Rectal smooth muscle tissue (tissue), 1 donor: ENCODE measurements around the gene KCNH6.

Source experiments
- H3K27ac ChIP-seq: one replicate; pipeline ENCODE4 v1.7.0; 2013; ENCODE audit warnings: low read depth, low read length, inconsistent platforms
- H3K27me3 ChIP-seq: one replicate; pipeline ENCODE4 v1.7.0; 2013; ENCODE audit warnings: low read length; ENCODE audit not compliant: control insufficient read depth, insufficient read depth
- H3K36me3 ChIP-seq: one replicate; pipeline ENCODE4 v1.7.0; 2013; ENCODE audit warnings: low read length; ENCODE audit not compliant: control insufficient read depth, insufficient read depth
- H3K4me1 ChIP-seq: one replicate; pipeline ENCODE4 v1.7.0; 2013; ENCODE audit warnings: low read length; ENCODE audit not compliant: control insufficient read depth, insufficient read depth
- H3K4me3 ChIP-seq: one replicate; pipeline ENCODE4 v1.7.0; 2013; ENCODE audit warnings: low read length
- H3K9ac ChIP-seq: one replicate; pipeline ENCODE4 v1.7.0; 2013; ENCODE audit warnings: low read length

Gene KCNH6

DNA sequence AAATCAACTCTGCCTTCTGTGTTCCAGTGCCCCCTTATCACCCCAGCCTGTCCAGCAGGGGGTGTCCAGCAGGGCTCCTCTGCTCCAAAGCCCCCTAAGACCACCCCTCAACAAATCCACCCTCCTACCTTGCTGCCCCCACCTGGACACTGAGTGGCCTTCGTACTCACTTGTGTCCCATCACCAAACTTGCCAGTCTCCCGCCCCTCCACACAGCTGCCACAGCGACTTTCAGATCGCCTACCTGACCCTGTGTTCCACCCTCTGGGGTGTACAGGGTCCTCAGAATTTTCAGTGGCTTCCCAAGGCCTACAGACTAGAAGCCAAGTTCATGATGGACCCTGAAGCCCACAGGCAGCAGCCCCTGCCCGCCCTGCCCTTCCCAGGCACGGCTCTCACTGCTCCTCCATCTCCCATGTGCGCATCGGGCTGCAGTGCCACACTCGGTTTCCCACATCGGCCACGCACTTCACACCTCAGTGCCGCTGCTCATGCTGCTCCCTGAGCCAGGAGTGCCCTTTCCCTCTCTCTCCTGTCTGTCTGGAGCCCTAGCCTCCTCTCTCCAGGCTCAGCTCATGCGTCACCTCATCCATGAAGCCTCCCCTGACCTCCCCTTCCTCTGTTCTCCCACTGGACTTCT, 11.8 kb downstream of the KCNH6 start:
- H3K9ac ChIP-seq = no peak overlapping the region
- H3K36me3 ChIP-seq = no peaks in the 10 kb centered on the region
- no peaks in the 10 kb centered on the region for H3K4me1 ChIP-seq
- peaks cover 18% of the 10 kb centered on the region for H3K27me3 ChIP-seq
- H3K4me3 ChIP-seq = no peak overlapping the region
- H3K27ac ChIP-seq = no peak overlapping the region

- Histone ChIP-seq H3K9ac (no peak overlapping the region), H3K27ac (no peak overlapping the region), H3K27me3 (peaks cover 20% of the 10 kb centered on the region), H3K4me1 (no peaks in the 10 kb centered on the region), H3K36me3 (no peaks in the 10 kb centered on the region), H3K4me3 (no peak overlapping the region)
These were observed 12.5 kb downstream of the KCNH6 start for GRCh38 chr17:63535640-63536039.

- Histone ChIP-seq H3K36me3 (no peaks in the 10 kb centered on the region), H3K27ac (no peak overlapping the region), H3K27me3 (peaks cover 20% of the 10 kb centered on the region)
These were observed 13.8 kb downstream of the KCNH6 start for GRCh38 chr17:63537001-63537400.

DNA sequence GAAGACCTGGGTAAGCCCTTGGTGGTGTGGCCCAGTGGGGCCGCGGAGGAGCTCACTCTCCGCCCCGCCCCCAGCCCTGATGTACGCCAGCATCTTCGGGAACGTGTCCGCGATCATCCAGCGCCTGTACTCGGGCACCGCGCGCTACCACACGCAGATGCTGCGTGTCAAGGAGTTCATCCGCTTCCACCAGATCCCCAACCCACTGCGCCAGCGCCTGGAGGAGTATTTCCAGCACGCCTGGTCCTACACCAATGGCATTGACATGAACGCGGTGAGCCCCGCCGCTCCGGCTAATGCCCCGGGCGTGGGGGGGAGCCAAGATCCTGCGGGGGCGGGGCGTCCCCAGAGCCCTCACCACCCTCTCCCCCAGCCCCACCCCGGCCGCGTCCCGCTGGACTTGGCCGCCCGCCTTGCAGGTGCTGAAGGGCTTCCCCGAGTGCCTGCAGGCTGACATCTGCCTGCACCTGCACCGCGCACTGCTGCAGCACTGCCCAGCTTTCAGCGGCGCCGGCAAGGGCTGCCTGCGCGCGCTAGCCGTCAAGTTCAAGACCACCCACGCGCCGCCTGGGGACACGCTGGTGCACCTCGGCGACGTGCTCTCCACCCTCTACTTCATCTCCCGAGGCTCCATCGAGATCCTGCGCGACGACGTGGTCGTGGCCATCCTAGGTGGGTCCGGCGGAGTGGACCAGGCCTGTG, 15.0 kb downstream of the KCNH6 start:
- Histone ChIP-seq H3K4me1 (no peaks in the 10 kb centered on the region), H3K4me3 (no peak overlapping the region)

More at GRCh38 chr17:63537001-63537400, 13.8 kb downstream of the KCNH6 start:
- Histone ChIP-seq H3K9ac (no peak overlapping the region), H3K4me1 (no peaks in the 10 kb centered on the region), H3K4me3 (no peak overlapping the region)

GRCh38 chr17:63538693-63539595, 15.8 kb downstream of the KCNH6 start:
- H3K9ac ChIP-seq = no peak overlapping the region
- no peak overlapping the region for H3K4me3 ChIP-seq
- H3K27ac ChIP-seq = no peak overlapping the region
- no peaks in the 10 kb centered on the region for H3K36me3 ChIP-seq
- peaks cover 20% of the 10 kb centered on the region for H3K27me3 ChIP-seq
- H3K4me1 ChIP-seq = no peaks in the 10 kb centered on the region

More for the DNA sequence above, 15.0 kb downstream of the KCNH6 start:
- H3K36me3 ChIP-seq = no peaks in the 10 kb centered on the region
- H3K27me3 ChIP-seq = peaks cover 20% of the 10 kb centered on the region
- no peak overlapping the region for H3K27ac ChIP-seq
- H3K9ac ChIP-seq = no peak overlapping the region

GRCh38 chr17:63540590-63540989, 17.4 kb downstream of the KCNH6 start:
- peaks cover 20% of the 10 kb centered on the region for H3K27me3 ChIP-seq
- H3K4me3 ChIP-seq = no peak overlapping the region
- H3K36me3 ChIP-seq = no peaks in the 10 kb centered on the region
- no peak overlapping the region for H3K27ac ChIP-seq
- H3K9ac ChIP-seq = no peak overlapping the region
- no peaks in the 10 kb centered on the region for H3K4me1 ChIP-seq

DNA sequence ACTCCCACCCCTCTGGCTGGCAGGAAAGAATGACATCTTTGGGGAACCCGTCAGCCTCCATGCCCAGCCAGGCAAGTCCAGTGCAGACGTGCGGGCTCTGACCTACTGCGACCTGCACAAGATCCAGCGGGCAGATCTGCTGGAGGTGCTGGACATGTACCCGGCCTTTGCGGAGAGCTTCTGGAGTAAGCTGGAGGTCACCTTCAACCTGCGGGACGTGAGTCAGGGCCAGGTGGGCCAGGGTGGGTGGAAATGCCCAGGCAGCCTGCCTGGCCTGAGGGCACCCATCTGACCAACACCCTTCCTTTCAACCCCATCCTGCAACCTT, 19.0 kb downstream of the KCNH6 start:
- Histone ChIP-seq H3K27ac (no peak overlapping the region), H3K9ac (no peak overlapping the region), H3K4me1 (no peaks in the 10 kb centered on the region), H3K4me3 (no peak overlapping the region), H3K36me3 (no peaks in the 10 kb centered on the region), H3K27me3 (peaks cover 20% of the 10 kb centered on the region)

- no peak overlapping the region for H3K4me3 ChIP-seq
- no peak overlapping the region for H3K9ac ChIP-seq
- no peaks in the 10 kb centered on the region for H3K4me1 ChIP-seq
- H3K36me3 ChIP-seq = no peaks in the 10 kb centered on the region
- H3K27me3 ChIP-seq = peaks cover 15% of the 10 kb centered on the region
- H3K27ac ChIP-seq = no peak overlapping the region
These were observed 20.0 kb downstream of the KCNH6 start for GRCh38 chr17:63542942-63543821.

DNA sequence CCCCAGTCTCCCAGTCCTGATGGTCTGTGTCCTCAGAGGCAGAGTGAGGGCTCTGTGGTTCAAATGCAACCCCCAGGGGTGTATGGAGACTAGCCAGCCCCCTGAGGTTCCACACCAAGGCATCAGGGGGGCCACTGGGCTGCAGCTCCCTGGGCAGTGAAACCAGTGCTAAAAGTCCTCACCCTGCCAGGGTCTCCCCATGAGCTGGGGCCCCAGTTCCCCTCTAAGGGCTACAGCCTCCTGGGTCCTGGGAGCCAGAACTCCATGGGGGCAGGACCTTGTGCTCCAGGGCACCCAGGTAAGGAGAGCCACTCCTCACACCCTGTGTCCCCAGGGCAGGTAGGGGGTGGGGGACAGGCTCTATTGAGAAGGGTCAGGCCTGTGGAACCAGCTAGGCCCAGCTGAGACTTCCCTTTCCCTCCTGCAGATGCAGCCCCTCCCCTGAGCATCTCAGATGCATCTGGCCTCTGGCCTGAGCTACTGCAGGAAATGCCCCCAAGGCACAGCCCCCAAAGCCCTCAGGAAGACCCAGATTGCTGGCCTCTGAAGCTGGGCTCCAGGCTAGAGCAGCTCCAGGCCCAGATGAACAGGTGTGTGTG, 20.8 kb downstream of the KCNH6 start:
- no peaks in the 10 kb centered on the region for H3K4me1 ChIP-seq

DNA sequence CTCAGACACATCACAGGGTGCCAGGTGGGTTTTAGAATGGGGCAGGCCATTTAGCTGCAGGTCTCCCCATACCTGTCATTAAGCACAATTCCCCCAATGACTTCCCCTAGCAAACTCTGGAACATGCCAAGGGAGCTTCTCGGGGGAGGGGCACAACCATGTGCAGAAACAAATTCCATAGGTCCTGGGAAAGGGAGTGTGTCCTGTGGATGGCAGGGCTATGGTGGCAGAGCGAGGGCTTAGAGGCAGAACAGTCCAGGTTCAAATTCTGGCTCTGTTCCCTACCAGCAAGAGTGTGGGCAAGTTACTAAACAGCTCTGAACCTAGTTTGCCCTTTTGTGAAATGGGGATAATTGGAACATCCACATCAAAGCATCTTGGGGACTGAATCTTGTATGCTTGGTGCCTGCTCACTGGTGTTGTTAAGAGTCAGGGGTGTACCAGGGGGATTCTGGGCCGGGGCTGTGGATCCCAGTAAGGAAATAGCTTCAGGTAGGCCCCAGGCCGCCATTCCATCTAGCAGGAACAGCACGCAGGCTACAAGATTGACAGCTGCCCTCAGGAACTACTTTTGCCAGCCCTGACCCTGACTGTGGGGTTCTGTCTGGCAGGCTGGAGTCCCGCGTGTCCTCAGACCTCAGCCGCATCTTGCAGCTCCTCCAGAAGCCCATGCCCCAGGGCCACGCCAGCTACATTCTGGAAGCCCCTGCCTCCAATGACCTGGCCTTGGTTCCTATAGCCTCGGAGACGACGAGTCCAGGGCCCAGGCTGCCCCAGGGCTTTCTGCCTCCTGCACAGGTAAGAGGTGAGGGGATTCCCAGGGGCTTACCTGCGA, 21.5 kb downstream of the KCNH6 start:
- no peak overlapping the region for H3K4me3 ChIP-seq
- no peak overlapping the region for H3K9ac ChIP-seq
- H3K27me3 ChIP-seq = peaks cover 4% of the 10 kb centered on the region
- H3K4me1 ChIP-seq = peaks cover 3% of the 10 kb centered on the region
- H3K27ac ChIP-seq = no peak overlapping the region
- H3K36me3 ChIP-seq = no peaks in the 10 kb centered on the region

More for the DNA sequence above, 20.8 kb downstream of the KCNH6 start:
- H3K27ac ChIP-seq = no peak overlapping the region
- H3K9ac ChIP-seq = no peak overlapping the region
- peaks cover 11% of the 10 kb centered on the region for H3K27me3 ChIP-seq
- no peaks in the 10 kb centered on the region for H3K36me3 ChIP-seq
- H3K4me3 ChIP-seq = no peak overlapping the region
